Activated CD4-positive, alpha-beta T cell treated with anti-CD3 and anti-CD28 coated beads, Interleukin-2, amount 10 ng/mL, durations not matched to agents 24 days and 14 days (primary cell): ENCODE results near the gene DNM2. TPM values are rescaled to one million over a fixed set of nuclear protein-coding genes. Genes with fewer than 3 reads are reported as not detected.

Experiments
- DNase-seq: peaks from one replicate; pipeline ENCODE4 v3.0.0; 2022
- H3K27ac Mint-ChIP-seq: one replicate; pipeline ENCODE4 v1.8.0; 2022; ENCODE audit warnings: mild to moderate bottlenecking, mixed read lengths
- H3K27me3 Mint-ChIP-seq: one replicate; pipeline ENCODE4 v1.8.0; 2022; ENCODE audit warnings: mixed read lengths
- H3K36me3 Mint-ChIP-seq: one replicate; pipeline ENCODE4 v1.8.0; 2022; ENCODE audit warnings: low read depth, mild to moderate bottlenecking, mixed read lengths
- H3K4me1 Mint-ChIP-seq: one replicate; pipeline ENCODE4 v1.8.0; 2021; ENCODE audit warnings: mixed read lengths
- H3K4me3 Mint-ChIP-seq: one replicate; pipeline ENCODE4 v1.8.0; 2022; ENCODE audit warnings: mild to moderate bottlenecking, moderate library complexity, mixed read lengths
- H3K9me3 Mint-ChIP-seq: one replicate; pipeline ENCODE4 v1.8.0; 2021; ENCODE audit warnings: mixed read lengths
- intact Hi-C: fragments of 100-400 bp; cut with micrococcal nuclease; formaldehyde crosslinking; loops from one replicate; pipeline ENCODE4 v1.15.1; 2023
- total RNA-seq: library from RNA; stranded (reverse); gene quantifications from 2 replicates; pipeline ENCODE4 v1.2.3, GENCODE V29; 2022

Gene DNM2
- total RNA-seq, 1 donor from 2014 or later: 211 TPM

GRCh38 chr19:10724573-10725071 is 6.7 kb downstream of the DNM2 start:
- no peak overlapping the region for H3K27ac Mint-ChIP-seq

GRCh38 chr19:10725415-10725814 is 7.5 kb downstream of the DNM2 start:
- DNase-seq: no peak
- H3K27ac Mint-ChIP-seq: no peak overlapping the region
- H3K4me3 Mint-ChIP-seq: no peak overlapping the region
- intact Hi-C loops: no loop called here
- H3K4me1 Mint-ChIP-seq: peaks cover 30% of the 10 kb centered on the region
- peaks cover 35% of the 10 kb centered on the region for H3K36me3 Mint-ChIP-seq
- H3K9me3 Mint-ChIP-seq: no peaks in the 10 kb centered on the region
- H3K27me3 Mint-ChIP-seq: no peaks in the 10 kb centered on the region

More at GRCh38 chr19:10724573-10725071, 6.7 kb downstream of the DNM2 start:
- no peaks in the 10 kb centered on the region for H3K27me3 Mint-ChIP-seq
- no peak overlapping the region for H3K4me3 Mint-ChIP-seq
- no peak for DNase-seq
- peaks cover 28% of the 10 kb centered on the region for H3K4me1 Mint-ChIP-seq
- H3K9me3 Mint-ChIP-seq: no peaks in the 10 kb centered on the region
- H3K36me3 Mint-ChIP-seq: peaks cover 37% of the 10 kb centered on the region
- intact Hi-C loops: no loop called here

GRCh38 chr19:10726268-10726667 is 8.4 kb downstream of the DNM2 start:
- H3K4me3 Mint-ChIP-seq: no peak overlapping the region
- no peaks in the 10 kb centered on the region for H3K9me3 Mint-ChIP-seq
- no peaks in the 10 kb centered on the region for H3K27me3 Mint-ChIP-seq
- no peak for DNase-seq
- H3K36me3 Mint-ChIP-seq: peaks cover 35% of the 10 kb centered on the region
- no peak overlapping the region for H3K27ac Mint-ChIP-seq
- H3K4me1 Mint-ChIP-seq: peaks cover 37% of the 10 kb centered on the region
- intact Hi-C loops: no loop called here

GRCh38 chr19:10727685-10728201 is 9.9 kb downstream of the DNM2 start:
- Mint-ChIP-seq H3K36me3 (peaks cover 31% of the 10 kb centered on the region), H3K4me1 (peaks cover 41% of the 10 kb centered on the region), H3K27me3 (no peaks in the 10 kb centered on the region), H3K27ac (no peak overlapping the region), H3K9me3 (no peaks in the 10 kb centered on the region), H3K4me3 (no peak overlapping the region)
- intact Hi-C loops: no loop called here
- no peak for DNase-seq

GRCh38 chr19:10729411-10729810 is 11.5 kb downstream of the DNM2 start:
- H3K27me3 Mint-ChIP-seq: no peaks in the 10 kb centered on the region
- H3K4me3 Mint-ChIP-seq: no peak overlapping the region
- no peak for DNase-seq
- peaks cover 37% of the 10 kb centered on the region for H3K4me1 Mint-ChIP-seq
- intact Hi-C loops: no loop called here
- H3K9me3 Mint-ChIP-seq: no peaks in the 10 kb centered on the region
- peaks cover 21% of the 10 kb centered on the region for H3K36me3 Mint-ChIP-seq
- H3K27ac Mint-ChIP-seq: no peak overlapping the region

GRCh38 chr19:10730932-10731331 is 13.1 kb downstream of the DNM2 start:
- no peak for DNase-seq
- Mint-ChIP-seq H3K27me3 (no peaks in the 10 kb centered on the region), H3K4me1 (peaks cover 37% of the 10 kb centered on the region), H3K4me3 (no peak overlapping the region), H3K27ac (peak overlapping the region; percentile 90), H3K36me3 (peaks cover 22% of the 10 kb centered on the region), H3K9me3 (no peaks in the 10 kb centered on the region)
- intact Hi-C loops: loop anchor here (1.0 to 5.0 kb wide), 3 partner anchors 14 to 66 kb away; no protein-coding TSS in a partner anchor

GRCh38 chr19:10735741-10736140 is 17.9 kb downstream of the DNM2 start:
- no peaks in the 10 kb centered on the region for H3K9me3 Mint-ChIP-seq
- H3K27me3 Mint-ChIP-seq: no peaks in the 10 kb centered on the region
- H3K36me3 Mint-ChIP-seq: peaks cover 37% of the 10 kb centered on the region
- intact Hi-C loops: no loop called here
- no peak for DNase-seq
- H3K4me3 Mint-ChIP-seq: no peak overlapping the region
- peaks cover 26% of the 10 kb centered on the region for H3K4me1 Mint-ChIP-seq
- no peak overlapping the region for H3K27ac Mint-ChIP-seq

- peaks cover 26% of the 10 kb centered on the region for H3K4me1 Mint-ChIP-seq
- no peaks in the 10 kb centered on the region for H3K27me3 Mint-ChIP-seq
- intact Hi-C loops: no loop called here
Observed at GRCh38 chr19:10736189-10736588, 18.3 kb downstream of the DNM2 start.

GRCh38 chr19:10736916-10737551 is 19.2 kb downstream of the DNM2 start:
- Mint-ChIP-seq H3K27ac (no peak overlapping the region), H3K4me1 (peaks cover 24% of the 10 kb centered on the region)

More at GRCh38 chr19:10736189-10736588, 18.3 kb downstream of the DNM2 start:
- H3K9me3 Mint-ChIP-seq: no peaks in the 10 kb centered on the region
- no peak for DNase-seq
- no peak overlapping the region for H3K4me3 Mint-ChIP-seq
- peaks cover 42% of the 10 kb centered on the region for H3K36me3 Mint-ChIP-seq
- no peak overlapping the region for H3K27ac Mint-ChIP-seq

GRCh38 chr19:10737722-10738121 is 19.8 kb downstream of the DNM2 start:
- no peak overlapping the region for H3K4me3 Mint-ChIP-seq
- H3K4me1 Mint-ChIP-seq: peaks cover 26% of the 10 kb centered on the region
- intact Hi-C loops: no loop called here
- no peak overlapping the region for H3K27ac Mint-ChIP-seq
- H3K27me3 Mint-ChIP-seq: no peaks in the 10 kb centered on the region
- peaks cover 48% of the 10 kb centered on the region for H3K36me3 Mint-ChIP-seq
- no peaks in the 10 kb centered on the region for H3K9me3 Mint-ChIP-seq
- no peak for DNase-seq

More at GRCh38 chr19:10736916-10737551, 19.2 kb downstream of the DNM2 start:
- Mint-ChIP-seq H3K4me3 (no peak overlapping the region), H3K27me3 (no peaks in the 10 kb centered on the region), H3K9me3 (no peaks in the 10 kb centered on the region), H3K36me3 (peaks cover 46% of the 10 kb centered on the region)
- no peak for DNase-seq
- intact Hi-C loops: no loop called here

- Mint-ChIP-seq H3K27ac (no peak overlapping the region), H3K36me3 (peaks cover 41% of the 10 kb centered on the region)
- intact Hi-C loops: no loop called here
Observed at GRCh38 chr19:10740798-10741197, 22.9 kb downstream of the DNM2 start.

GRCh38 chr19:10742476-10742875 is 24.6 kb downstream of the DNM2 start:
- Mint-ChIP-seq H3K27ac (no peak overlapping the region), H3K4me1 (peaks cover 29% of the 10 kb centered on the region), H3K36me3 (peaks cover 29% of the 10 kb centered on the region), H3K9me3 (no peaks in the 10 kb centered on the region), H3K4me3 (no peak overlapping the region), H3K27me3 (no peaks in the 10 kb centered on the region)
- DNase-seq: no peak
- intact Hi-C loops: no loop called here

More at GRCh38 chr19:10740798-10741197, 22.9 kb downstream of the DNM2 start:
- no peaks in the 10 kb centered on the region for H3K9me3 Mint-ChIP-seq
- H3K4me3 Mint-ChIP-seq: no peak overlapping the region
- no peaks in the 10 kb centered on the region for H3K27me3 Mint-ChIP-seq
- no peak for DNase-seq
- H3K4me1 Mint-ChIP-seq: peaks cover 32% of the 10 kb centered on the region

- no peak overlapping the region for H3K27ac Mint-ChIP-seq
- no peaks in the 10 kb centered on the region for H3K27me3 Mint-ChIP-seq
- no peaks in the 10 kb centered on the region for H3K9me3 Mint-ChIP-seq
- DNase-seq: no peak
- H3K4me3 Mint-ChIP-seq: no peak overlapping the region
- H3K4me1 Mint-ChIP-seq: peaks cover 36% of the 10 kb centered on the region
- H3K36me3 Mint-ChIP-seq: peaks cover 19% of the 10 kb centered on the region
- intact Hi-C loops: no loop called here
Observed at GRCh38 chr19:10744253-10744798, 26.4 kb downstream of the DNM2 start.

- no peak for DNase-seq
- Mint-ChIP-seq H3K36me3 (peaks cover 17% of the 10 kb centered on the region), H3K4me3 (no peak overlapping the region), H3K27ac (no peak overlapping the region), H3K9me3 (no peaks in the 10 kb centered on the region), H3K27me3 (no peaks in the 10 kb centered on the region), H3K4me1 (peaks cover 40% of the 10 kb centered on the region)
- intact Hi-C loops: no loop called here
Observed at GRCh38 chr19:10744801-10745293, 27.0 kb downstream of the DNM2 start.
